Stimulated activated CD4-positive, alpha-beta T cell treated with anti-CD3 and anti-CD28 coated beads, Interleukin-15, amount 100 ng/mL, for 24 hours (primary cell): ENCODE results near the gene PTPN20.

Experiments
- DNase-seq: peaks from one replicate; pipeline ENCODE4 v3.0.0-alpha.2; 2020

Gene PTPN20

GRCh38 chr10:47022311-47023131, 111.3 kb downstream of the PTPN20 start:
- DNase-seq, result no peak

GRCh38 chr10:47023237-47024045, 112.2 kb downstream of the PTPN20 start:
- DNase-seq, result no peak

GRCh38 chr10:47024046-47024322, 112.8 kb downstream of the PTPN20 start:
- no peak for DNase-seq

- peak; percentile 80 for DNase-seq
Observed at GRCh38 chr10:47024399-47025252, 113.4 kb downstream of the PTPN20 start.

- DNase-seq, result no peak
Observed at GRCh38 chr10:47025253-47025539, 114.0 kb downstream of the PTPN20 start.

GRCh38 chr10:47025540-47026300, 114.5 kb downstream of the PTPN20 start:
- DNase-seq, result no peak

GRCh38 chr10:47026301-47027107, 115.3 kb downstream of the PTPN20 start:
- DNase-seq, result no peak

GRCh38 chr10:47027108-47027783, 116.0 kb downstream of the PTPN20 start:
- DNase-seq, result no peak

GRCh38 chr10:47027784-47028260, 116.6 kb downstream of the PTPN20 start:
- no peak for DNase-seq

GRCh38 chr10:47028466-47028865, 117.2 kb downstream of the PTPN20 start:
- no peak for DNase-seq

- DNase-seq, result no peak
Observed at GRCh38 chr10:47029181-47030009, 118.2 kb downstream of the PTPN20 start.

- DNase-seq, result no peak
Observed at GRCh38 chr10:47030191-47030703, 119.0 kb downstream of the PTPN20 start.

GRCh38 chr10:47031211-47031900, 120.1 kb downstream of the PTPN20 start:
- no peak for DNase-seq

- DNase-seq, result no peak
Observed at GRCh38 chr10:47031901-47032465, 120.8 kb downstream of the PTPN20 start.

- DNase-seq, result no peak
Observed at GRCh38 chr10:47033081-47033480, 121.9 kb downstream of the PTPN20 start.

- no peak for DNase-seq
Observed at GRCh38 chr10:47033541-47034270, 122.5 kb downstream of the PTPN20 start.

- DNase-seq, result no peak
Observed at GRCh38 chr10:47034441-47035051, 123.3 kb downstream of the PTPN20 start.
